Cortex of kidney (tissue), 1 donor: ENCODE data around the gene SECISBP2.
"Not testable (repeated sequence)": the region's sequence is repeated elsewhere in the genome, so short reads cannot be mapped to it uniquely, and the experiment has no call there.

Experiments
- DNase-seq: peaks from one replicate; lab custom pipeline; 2025; lab: John Stamatoyannopoulos, UW

The SECISBP2 gene

GRCh38 chr9:89364666-89365531 lies 46.6 kb downstream of the SECISBP2 start:
- DNase-seq: no peak

DNA sequence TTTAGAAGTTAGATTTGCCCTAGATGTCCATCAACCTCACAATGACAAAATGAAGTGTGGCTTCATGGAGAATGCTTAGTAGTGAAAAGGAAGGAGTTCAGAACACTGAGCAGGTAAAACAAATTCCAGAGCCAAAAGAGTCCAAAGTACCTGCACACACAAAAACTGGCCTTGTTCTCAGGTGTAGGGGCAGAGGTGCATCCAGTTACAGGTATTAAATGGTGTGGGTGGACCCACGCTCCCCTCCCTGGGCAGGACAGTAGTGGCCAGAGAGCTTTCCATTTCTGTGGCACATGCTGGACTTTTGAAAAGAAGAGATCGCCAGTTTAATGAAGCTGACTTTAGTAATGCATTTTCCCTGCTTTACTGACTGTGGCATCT lies 47.2 kb downstream of the SECISBP2 start:
- DNase-seq: no peak

DNA sequence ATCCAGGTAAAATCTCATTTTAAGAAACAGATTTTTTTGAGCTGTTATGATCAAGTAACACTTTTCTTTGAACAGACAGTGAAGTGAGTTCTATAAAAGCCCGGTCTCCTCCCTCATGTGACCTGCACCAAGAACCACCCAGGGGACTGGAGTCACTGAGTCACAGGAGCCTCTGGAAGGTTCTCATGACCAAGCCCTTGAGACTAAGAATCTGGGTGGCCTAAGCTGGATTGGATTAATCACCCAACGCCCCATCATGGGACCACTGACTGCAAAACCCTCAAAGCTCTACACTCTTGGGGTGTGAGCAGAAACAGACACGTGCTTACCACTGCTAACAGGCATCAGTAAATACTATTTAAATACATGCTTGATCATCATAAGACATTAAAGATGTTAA lies 48.4 kb downstream of the SECISBP2 start:
- DNase-seq: no peak

- DNase-seq: no peak
Measured at GRCh38 chr9:89367281-89367680, 49.0 kb downstream of the SECISBP2 start.

DNA sequence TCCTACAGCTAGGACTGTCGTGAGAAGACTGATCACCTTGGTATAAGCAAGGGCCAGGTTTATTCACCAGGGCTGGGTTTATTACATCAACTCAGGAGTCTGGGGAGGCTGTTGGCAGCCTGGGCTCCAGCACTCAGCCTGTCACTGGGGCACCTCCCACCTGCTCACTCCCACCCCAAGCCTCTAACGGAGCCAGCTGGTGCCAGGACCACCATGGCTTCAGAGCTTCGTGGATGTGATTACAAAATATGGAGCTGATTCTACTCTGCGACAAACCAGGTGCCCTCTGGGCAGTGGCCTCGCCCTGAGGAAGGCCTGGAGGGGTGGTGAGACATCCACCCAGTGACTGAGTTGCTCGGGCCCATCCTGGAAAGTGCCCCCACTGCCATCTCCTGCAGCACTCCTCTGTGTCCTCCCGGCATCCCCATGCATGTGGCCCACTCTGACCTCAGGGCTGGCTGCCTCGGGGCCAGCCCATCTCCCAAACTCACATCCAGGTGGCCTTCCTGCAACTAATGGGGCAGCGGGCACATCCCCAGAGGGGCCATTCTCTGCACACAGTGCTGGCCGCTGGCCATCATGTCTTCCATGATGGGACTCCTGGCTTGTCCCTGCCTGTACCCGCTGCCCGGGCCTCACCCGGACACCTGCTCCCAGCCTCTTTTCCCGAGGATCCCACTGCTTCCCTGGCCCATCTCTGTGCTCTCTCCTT lies 49.6 kb downstream of the SECISBP2 start:
- DNase-seq: no peak

DNA sequence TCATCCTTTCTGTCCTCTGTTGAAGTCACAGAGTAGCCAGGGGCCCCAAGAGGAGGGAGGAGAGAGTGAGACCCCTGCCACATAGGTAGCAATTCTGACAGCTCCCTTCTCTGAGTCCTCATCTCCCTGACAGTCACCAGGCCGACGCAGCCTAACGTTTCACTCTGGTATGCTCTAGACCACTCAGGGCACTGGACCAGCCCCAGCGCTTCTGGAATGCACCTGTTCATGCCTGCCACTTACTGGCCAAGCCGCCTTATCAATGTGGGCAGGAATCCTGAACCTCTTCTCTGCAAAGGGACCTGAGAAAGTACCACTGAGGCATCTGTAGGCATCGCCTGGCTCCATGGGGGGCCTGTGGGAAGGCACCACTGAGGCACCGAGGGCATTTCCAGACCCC lies 50.2 kb downstream of the SECISBP2 start:
- DNase-seq: no peak

- DNase-seq: no peak
Measured at GRCh38 chr9:89368978-89369377, 50.7 kb downstream of the SECISBP2 start.

DNA sequence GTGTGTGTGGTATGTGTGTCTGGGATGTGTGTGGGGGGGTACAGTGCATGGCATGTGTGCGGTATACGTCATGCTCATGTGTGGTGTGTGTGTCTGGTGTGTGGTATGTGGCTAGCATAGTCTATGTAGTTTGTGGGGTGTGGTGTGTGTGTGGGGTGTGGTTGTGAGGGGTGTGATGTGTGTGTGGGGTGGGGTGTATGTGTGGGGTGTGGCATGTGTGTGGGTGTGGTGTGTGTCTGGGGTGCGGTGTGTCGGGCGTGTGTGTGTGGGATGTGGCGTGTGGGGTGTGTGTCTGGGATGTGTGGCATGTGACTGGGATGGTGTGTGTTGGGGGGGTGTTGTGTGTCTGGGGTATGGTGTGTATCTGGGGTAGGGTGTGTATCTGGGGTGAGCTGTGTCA lies 52.3 kb downstream of the SECISBP2 start:
- no peak for DNase-seq

GRCh38 chr9:89371791-89372190 lies 53.5 kb downstream of the SECISBP2 start:
- DNase-seq: not testable (repeated sequence)

- no peak for DNase-seq
Measured at GRCh38 chr9:89372230-89372816, 54.0 kb downstream of the SECISBP2 start.

GRCh38 chr9:89372979-89373378 lies 54.7 kb downstream of the SECISBP2 start:
- DNase-seq: no peak

DNA sequence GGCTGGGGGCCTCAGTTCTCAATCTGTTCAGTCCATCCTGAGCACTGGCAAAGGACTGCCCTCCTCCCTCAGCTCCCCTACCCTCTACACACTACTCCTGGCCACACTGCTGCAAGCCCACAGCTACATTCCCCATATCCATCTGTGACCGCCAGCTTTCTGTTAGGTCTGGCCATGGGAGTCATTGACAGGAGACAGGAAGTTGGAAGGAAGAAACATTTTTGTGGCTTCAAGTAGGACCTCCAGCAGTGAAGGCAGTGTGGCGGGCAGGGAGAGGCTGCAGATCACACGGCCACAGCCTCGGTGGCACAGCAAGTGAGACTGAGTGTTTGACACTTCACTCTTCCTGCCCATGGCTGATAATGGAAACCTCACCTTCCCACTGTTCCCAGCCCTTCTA lies 55.9 kb downstream of the SECISBP2 start:
- DNase-seq: no peak

GRCh38 chr9:89375191-89375760 lies 57.0 kb downstream of the SECISBP2 start:
- no peak for DNase-seq

DNA sequence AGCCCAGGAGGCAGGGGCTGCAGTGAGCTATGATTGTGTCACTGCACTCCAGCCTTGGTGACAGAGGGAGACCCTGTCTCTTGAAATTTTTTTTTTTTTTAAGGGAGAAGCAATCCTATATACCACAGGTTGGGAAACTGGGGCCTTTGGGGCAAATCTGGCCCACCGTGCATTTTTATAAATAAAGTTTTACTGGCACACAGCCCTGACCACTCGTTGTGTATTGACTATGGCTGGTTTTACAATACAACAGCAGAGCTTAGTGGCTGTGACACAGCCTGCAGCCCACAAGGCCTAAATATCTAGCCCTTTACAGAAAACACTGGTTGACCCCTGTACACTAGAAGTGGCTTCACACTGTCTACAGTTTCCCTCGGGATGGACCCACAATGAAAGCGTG lies 58.0 kb downstream of the SECISBP2 start:
- DNase-seq: no peak

DNA sequence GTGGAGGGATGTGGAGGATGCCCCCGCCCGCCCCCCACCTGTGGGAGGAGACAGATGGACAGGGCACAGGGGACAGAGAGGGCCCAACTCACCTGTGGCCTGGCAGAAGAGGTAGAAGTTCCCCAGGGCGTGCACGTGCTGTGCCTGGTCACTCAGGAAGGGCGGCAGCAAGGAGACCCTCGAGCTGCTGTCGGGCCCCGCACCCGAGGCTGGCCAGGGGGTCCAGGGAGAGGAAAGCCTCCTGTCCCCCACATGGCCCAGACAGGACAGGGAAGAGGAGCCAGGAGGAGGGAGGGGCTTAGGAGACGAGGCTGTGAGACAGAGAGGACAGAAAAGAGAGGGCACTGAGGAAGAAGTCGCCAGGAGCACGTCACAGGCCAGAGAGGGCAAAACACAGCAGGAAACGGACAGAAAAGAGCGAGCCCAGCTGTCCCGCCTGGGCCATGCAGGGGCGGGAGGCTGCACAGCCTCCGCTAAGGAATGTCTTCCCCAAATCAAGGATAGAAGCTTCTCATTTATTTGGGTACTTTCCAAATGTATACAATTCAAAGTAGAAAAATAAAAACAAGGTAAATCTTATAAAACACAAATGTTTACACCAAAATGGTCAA lies 58.5 kb downstream of the SECISBP2 start:
- DNase-seq: no peak

DNA sequence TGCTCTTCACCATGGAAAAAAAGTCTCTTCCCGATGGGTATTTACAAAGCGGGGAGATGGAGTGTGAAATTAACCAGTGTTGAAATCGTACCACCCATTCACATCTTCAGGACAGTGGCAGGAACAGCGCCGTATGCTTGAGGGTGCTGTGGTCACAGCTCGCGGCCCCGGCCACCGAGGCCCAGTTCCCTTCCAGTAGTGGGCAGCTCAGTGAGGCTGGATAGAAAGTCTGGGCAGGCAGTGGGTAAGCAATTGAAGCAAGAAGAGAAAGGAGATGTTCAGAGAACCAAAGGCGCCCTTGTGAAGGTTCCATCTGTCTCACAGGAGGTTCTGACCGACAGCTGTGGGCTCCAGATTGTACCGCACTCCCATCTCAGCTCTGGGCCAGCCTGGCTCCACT lies 59.1 kb downstream of the SECISBP2 start:
- DNase-seq: no peak

DNA sequence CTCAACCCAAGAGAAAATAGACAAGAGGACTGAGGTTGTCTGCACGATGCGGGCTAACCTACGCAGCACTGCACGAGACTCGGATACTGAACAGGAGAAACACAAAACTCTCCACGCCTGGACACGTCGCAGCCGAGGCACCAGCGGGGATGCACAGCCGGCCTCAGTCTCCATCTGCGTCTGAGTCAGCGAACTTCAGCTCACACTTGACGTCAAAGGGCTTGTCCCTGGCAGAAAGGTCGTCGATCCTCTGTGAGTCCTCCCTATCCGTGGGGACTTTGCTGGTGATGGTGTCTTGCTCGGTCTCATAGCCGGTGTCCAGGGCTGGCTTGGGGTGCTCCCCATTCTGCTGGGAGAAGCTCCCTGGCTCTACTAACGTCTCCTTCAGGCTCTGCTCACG lies 60.2 kb downstream of the SECISBP2 start:
- DNase-seq: no peak

GRCh38 chr9:89379031-89379430 lies 60.7 kb downstream of the SECISBP2 start:
- DNase-seq: no peak

DNA sequence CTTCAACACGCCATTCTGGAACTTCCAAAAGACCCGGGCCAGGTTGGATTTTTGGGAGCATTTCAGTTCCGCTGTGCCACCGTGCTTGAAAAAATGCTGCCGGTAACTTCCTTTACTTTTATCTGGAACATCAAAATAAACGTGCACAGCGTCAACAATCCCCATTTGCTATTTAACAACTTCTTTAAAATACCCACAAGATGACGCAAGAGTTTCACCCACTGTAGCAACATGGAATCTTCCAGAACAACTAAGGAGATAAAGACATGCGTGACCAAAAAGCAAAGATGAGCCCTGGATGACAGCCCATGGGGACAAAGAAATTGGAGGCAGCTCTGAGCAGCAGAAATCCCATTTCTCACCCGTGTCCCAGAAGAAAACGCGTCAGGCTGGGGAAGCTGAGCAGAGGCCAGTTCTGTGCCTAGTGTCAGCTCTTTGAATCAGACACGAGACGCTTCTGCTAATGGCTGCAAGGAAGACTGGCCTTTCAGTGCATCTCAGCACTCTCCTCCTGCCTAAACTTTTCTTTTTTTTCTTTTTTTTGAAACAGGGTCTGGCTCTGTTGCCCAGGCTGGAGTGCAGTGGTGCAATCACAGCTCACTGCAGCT lies 61.3 kb downstream of the SECISBP2 start:
- no peak for DNase-seq

DNA sequence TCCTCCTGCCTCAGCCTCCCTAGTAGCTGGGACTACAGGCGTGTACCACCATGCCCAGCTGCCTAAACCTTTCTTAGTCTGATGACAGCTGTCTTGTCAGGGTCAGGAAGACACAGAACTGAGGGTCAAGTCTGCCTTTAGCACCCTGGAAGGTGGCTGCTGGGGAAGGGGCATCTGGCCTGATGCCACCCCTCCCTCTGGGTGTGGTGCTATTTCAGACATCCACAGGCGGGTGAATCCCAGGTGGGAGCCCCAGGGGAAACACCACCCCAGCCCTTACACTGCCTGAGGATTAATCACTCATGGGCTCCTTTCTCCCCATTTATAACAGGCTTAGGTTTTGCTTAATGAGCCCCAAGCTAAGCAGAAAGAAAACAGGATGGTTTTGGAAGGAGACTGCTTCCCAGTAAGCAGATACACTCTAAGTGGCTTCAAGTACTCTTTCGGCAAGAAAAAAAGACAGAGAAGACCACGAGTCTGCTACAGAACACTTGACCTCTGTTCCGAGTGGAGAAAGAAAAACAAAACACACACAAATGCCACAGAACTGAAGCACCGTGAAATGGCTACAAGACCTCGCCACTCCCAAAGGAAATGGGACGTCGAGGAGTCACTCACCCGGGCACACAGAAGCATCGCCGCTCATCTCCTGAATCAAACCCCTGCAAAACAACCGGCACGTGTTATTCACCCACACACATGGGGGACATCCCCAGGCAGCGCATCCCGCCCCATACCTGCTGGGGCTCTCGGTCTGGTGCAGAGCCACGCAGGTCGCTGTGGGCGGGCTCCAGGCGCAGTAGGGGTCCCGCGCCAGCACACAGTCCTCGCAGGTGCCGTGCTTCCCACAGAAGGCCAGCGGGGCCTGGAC lies 62.4 kb downstream of the SECISBP2 start:
- DNase-seq: no peak

- no peak for DNase-seq
Measured at GRCh38 chr9:89381308-89381609, 63.0 kb downstream of the SECISBP2 start.
